22Rv1 (cell line): ENCODE data around the gene SLC4A9.

Source experiments
- ZFX ChIP-seq: fragments of 450-650 bp; IDR thresholded peaks from 2 replicates; pipeline ENCODE4 v1.6.1; 2017; ENCODE audit warnings: antibody characterized with exemption, borderline replicate concordance
- TF ChIP-seq, protein P1 (sequence below): fragments of 450-650 bp; IDR thresholded peaks from 2 replicates; pipeline ENCODE4 v1.5.1; 2017; ENCODE audit warnings: mild to moderate bottlenecking

GRCh38 chr5:140371356-140372151 is 11.6 kb downstream of the SLC4A9 start:
- TF ChIP-seq, protein P1, sequence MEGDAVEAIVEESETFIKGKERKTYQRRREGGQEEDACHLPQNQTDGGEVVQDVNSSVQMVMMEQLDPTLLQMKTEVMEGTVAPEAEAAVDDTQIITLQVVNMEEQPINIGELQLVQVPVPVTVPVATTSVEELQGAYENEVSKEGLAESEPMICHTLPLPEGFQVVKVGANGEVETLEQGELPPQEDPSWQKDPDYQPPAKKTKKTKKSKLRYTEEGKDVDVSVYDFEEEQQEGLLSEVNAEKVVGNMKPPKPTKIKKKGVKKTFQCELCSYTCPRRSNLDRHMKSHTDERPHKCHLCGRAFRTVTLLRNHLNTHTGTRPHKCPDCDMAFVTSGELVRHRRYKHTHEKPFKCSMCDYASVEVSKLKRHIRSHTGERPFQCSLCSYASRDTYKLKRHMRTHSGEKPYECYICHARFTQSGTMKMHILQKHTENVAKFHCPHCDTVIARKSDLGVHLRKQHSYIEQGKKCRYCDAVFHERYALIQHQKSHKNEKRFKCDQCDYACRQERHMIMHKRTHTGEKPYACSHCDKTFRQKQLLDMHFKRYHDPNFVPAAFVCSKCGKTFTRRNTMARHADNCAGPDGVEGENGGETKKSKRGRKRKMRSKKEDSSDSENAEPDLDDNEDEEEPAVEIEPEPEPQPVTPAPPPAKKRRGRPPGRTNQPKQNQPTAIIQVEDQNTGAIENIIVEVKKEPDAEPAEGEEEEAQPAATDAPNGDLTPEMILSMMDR, result no peak
- TF ChIP-seq ZFX, result no peak
